OCI-LY7 (cell line): ENCODE results near the gene ALG14. TPM values are rescaled to one million over a fixed set of nuclear protein-coding genes. Genes with fewer than 3 reads are reported as not detected.

Experiments used
- BruUV-seq: library from RNA; stranded (reverse); fragments of 400-500 nt; replicated peaks from 2 replicates; lab custom pipeline; 2021; lab: Mats Ljungman, UMichigan
- CTCF ChIA-PET: fragments of 300-600 bp; sonication (Branson Sonifier 250); formaldehyde crosslinking; loops from one replicate; lab custom pipeline; 2022; ENCODE audit warnings: antibody characterized with exemption; ENCODE audit not compliant: unreplicated experiment; lab: Charles Lee
- POLR2A ChIA-PET: fragments of 300-600 bp; sonication (Branson Sonifier 250); formaldehyde crosslinking; loops from one replicate; lab custom pipeline; 2022; ENCODE audit warnings: antibody characterized with exemption; lab: Charles Lee
- DNase-seq: peaks from one replicate; pipeline ENCODE4 v3.0.0-alpha.2; 2015; ENCODE audit warnings: low spot score
- H2AFZ ChIP-seq: fragments of 200-600 bp; sonication (generic), shearing (Covaris generic); 2 replicates; pipeline ENCODE4 v1.6.1; 2014; ENCODE audit warnings: mild to moderate bottlenecking, antibody characterized with exemption, low read length, moderate library complexity
- H3K27ac ChIP-seq: fragments of 200-600 bp; sonication (generic); 2 replicates; pipeline ENCODE4 v1.5.1; 2014; ENCODE audit warnings: mixed run types, low read depth, mild to moderate bottlenecking, moderate library complexity, low read length, inconsistent platforms; ENCODE audit not compliant: poor library complexity, severe bottlenecking
- H3K36me3 ChIP-seq: fragments of 200-600 bp; sonication (generic); 2 replicates; pipeline ENCODE4 v1.6.1; 2014; ENCODE audit warnings: mild to moderate bottlenecking, antibody characterized with exemption, low read length, moderate library complexity, mixed read lengths; ENCODE audit not compliant: insufficient read depth
- H3K4me1 ChIP-seq: fragments of 200-600 bp; sonication (generic); 2 replicates; pipeline ENCODE4 v1.5.1; 2014; ENCODE audit warnings: mild to moderate bottlenecking, low read length; ENCODE audit not compliant: insufficient read depth, poor library complexity, severe bottlenecking
- H3K4me2 ChIP-seq: fragments of 200-600 bp; sonication (generic); 2 replicates; pipeline ENCODE4 v1.6.1; 2014; ENCODE audit warnings: mild to moderate bottlenecking, low read length
- H3K4me3 ChIP-seq: fragments of 200-600 bp; sonication (generic); 2 replicates; pipeline ENCODE4 v1.5.1; 2014; ENCODE audit warnings: mild to moderate bottlenecking, low read depth, low read length; ENCODE audit not compliant: poor library complexity, severe bottlenecking
- H3K79me2 ChIP-seq: fragments of 200-600 bp; sonication (generic); 2 replicates; pipeline ENCODE4 v1.6.1; 2016; ENCODE audit warnings: low read depth, mild to moderate bottlenecking, low read length, moderate library complexity, mixed read lengths; ENCODE audit not compliant: insufficient read depth
- H3K9me2 ChIP-seq: fragments of 200-600 bp; sonication (generic); 2 replicates; pipeline ENCODE4 v1.6.1; 2016; ENCODE audit warnings: mild to moderate bottlenecking, low read length, mixed read lengths; ENCODE audit not compliant: insufficient read depth
- H3K9me3 ChIP-seq: fragments of 200-600 bp; sonication (generic); 2 replicates; pipeline ENCODE4 v1.6.1; 2014; ENCODE audit warnings: mild to moderate bottlenecking, mixed run types, low read length, mixed read lengths
- H4K20me1 ChIP-seq: fragments of 200-600 bp; sonication (generic); 2 replicates; pipeline ENCODE4 v1.6.1; 2014; ENCODE audit warnings: mild to moderate bottlenecking, antibody characterized with exemption, low read length, moderate library complexity, mixed read lengths; ENCODE audit not compliant: insufficient read depth
- CTCF ChIP-seq: fragments of 200-600 bp; sonication (generic); conservative IDR thresholded peaks from 2 replicates; pipeline ENCODE4 v1.5.1; 2014; ENCODE audit warnings: mild to moderate bottlenecking, antibody characterized with exemption, low read length, moderate library complexity, mixed read lengths
- EZH2phosphoT487 ChIP-seq: fragments of 200-600 bp; sonication (generic); IDR thresholded peaks from 2 replicates; pipeline ENCODE4 v1.6.1; 2018; ENCODE audit warnings: low read depth, borderline replicate concordance, mild to moderate bottlenecking, mixed run types, antibody characterized with exemption, low read length, moderate library complexity, mixed read lengths
- intact Hi-C: fragments of 100-400 bp; cut with micrococcal nuclease; formaldehyde crosslinking; loops from one replicate; pipeline ENCODE4 v1.10.0; 2022; ENCODE audit not compliant: unreplicated experiment
- total RNA-seq, 2 experiments: library from RNA; depleted of rRNA in 1 of 2; stranded (reverse); fragments of >200 nt in 1 of 2; shearing (Covaris generic) in 1 of 2; gene quantifications; 2 replicates each; pipeline ENCODE4 v1.2.3, GENCODE V29; 2014 to 2022

Gene ALG14
- total RNA-seq, 2 experiments from 2014 or later = 1.6 to 8.3 TPM

DNA sequence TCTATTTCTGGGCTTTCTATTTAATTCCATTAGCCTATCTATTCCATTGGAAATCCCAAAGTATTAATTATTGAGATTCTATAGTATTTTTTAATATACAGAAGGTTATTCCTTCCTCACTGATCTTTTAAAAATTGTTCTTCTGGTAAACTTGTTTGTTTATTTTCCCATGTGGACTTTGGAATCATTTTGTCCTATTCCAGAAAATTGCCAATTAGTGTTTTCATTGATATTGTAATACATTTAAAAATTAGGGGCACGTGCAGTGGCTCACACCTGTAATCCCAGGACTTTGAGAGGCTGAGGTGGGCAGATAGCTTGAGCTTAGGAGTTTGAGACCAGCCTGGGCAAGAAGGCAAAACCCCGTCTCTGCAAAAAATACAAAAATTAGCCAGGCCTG lies 36.0 kb upstream of the ALG14 start:
- Histone ChIP-seq H3K27ac (no peak overlapping the region), H3K9me2 (no peaks in the 10 kb centered on the region), H4K20me1 (no peaks in the 10 kb centered on the region), H3K9me3 (no peaks in the 10 kb centered on the region), H3K4me3 (no peak overlapping the region), H3K4me1 (no peaks in the 10 kb centered on the region), H3K36me3 (no peaks in the 10 kb centered on the region), H2AFZ (no peak overlapping the region), H3K79me2 (no peaks in the 10 kb centered on the region), H3K4me2 (no peak overlapping the region)
- ChIA-PET CTCF (no interaction called here), POLR2A (no interaction called here)
- no peak for DNase-seq
- TF ChIP-seq EZH2phosphoT487 (no peak), CTCF (no peak)
- BruUV-seq = no TSS peak
- intact Hi-C loops = no loop called here

DNA sequence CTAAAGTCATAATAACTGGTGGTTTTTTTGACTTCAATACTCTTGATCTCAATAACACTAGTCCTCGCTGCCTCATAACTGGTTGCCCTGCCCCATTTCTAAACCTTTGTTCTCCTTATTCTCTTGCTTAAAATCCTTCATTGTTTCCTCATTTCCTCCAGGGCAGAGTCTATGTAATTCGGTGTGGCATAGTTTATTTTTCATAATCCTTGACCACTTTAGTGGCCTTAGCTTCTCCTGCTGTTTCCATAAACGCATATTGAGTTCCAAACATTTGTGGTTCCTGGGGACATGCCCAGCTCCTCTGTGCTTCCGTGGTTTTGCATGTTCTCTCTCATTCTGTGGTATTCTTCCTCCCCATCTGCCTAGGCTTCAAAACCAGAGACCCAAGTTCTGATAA lies 25.4 kb upstream of the ALG14 start:
- intact Hi-C loops = no loop called here
- DNase-seq = no peak

GRCh38 chr1:95097426-95097825 lies 24.7 kb upstream of the ALG14 start:
- H3K9me3 ChIP-seq = no peaks in the 10 kb centered on the region
- no peak overlapping the region for H3K4me2 ChIP-seq
- no peaks in the 10 kb centered on the region for H3K36me3 ChIP-seq
- no peak overlapping the region for H3K4me3 ChIP-seq
- H4K20me1 ChIP-seq = no peaks in the 10 kb centered on the region
- intact Hi-C loops = no loop called here
- POLR2A ChIA-PET = no interaction called here
- TF ChIP-seq EZH2phosphoT487 (no peak), CTCF (no peak)
- no TSS peak for BruUV-seq
- no peak overlapping the region for H2AFZ ChIP-seq
- H3K4me1 ChIP-seq = peaks cover 5% of the 10 kb centered on the region
- H3K79me2 ChIP-seq = no peaks in the 10 kb centered on the region
- CTCF ChIA-PET = no interaction called here
- H3K9me2 ChIP-seq = no peaks in the 10 kb centered on the region
- no peak overlapping the region for H3K27ac ChIP-seq
- no peak for DNase-seq

More for the DNA sequence above, 25.4 kb upstream of the ALG14 start:
- no peak overlapping the region for H3K4me3 ChIP-seq
- peaks cover 5% of the 10 kb centered on the region for H3K4me1 ChIP-seq
- ChIA-PET POLR2A (no interaction called here), CTCF (no interaction called here)
- no peaks in the 10 kb centered on the region for H3K79me2 ChIP-seq
- H3K9me3 ChIP-seq = no peaks in the 10 kb centered on the region
- no peaks in the 10 kb centered on the region for H3K36me3 ChIP-seq
- no peak overlapping the region for H3K4me2 ChIP-seq
- no peak overlapping the region for H2AFZ ChIP-seq
- H4K20me1 ChIP-seq = no peaks in the 10 kb centered on the region
- no peak overlapping the region for H3K27ac ChIP-seq
- TF ChIP-seq CTCF = no peak
- TF ChIP-seq EZH2phosphoT487 = no peak
- no TSS peak for BruUV-seq
- H3K9me2 ChIP-seq = no peaks in the 10 kb centered on the region
